CD4-positive, alpha-beta memory T cell (primary cell): ENCODE results near the gene POLA2. TPM values are rescaled to one million over a fixed set of nuclear protein-coding genes. Genes with fewer than 3 reads are reported as not detected.
"Not testable (repeated sequence)": the region's sequence is repeated elsewhere in the genome, so short reads cannot be mapped to it uniquely, and the experiment has no call there.

Experiments used
- CTCF ChIA-PET: fragments of 350-600 bp; sonication (Branson Sonifier 250); formaldehyde crosslinking; loops from one replicate; lab custom pipeline; 2021; ENCODE audit warnings: inconsistent platforms; ENCODE audit not compliant: partially characterized antibody; lab: Charles Lee
- POLR2A ChIA-PET: fragments of 350-600 bp; sonication (Branson Sonifier 250); formaldehyde crosslinking; loops from one replicate; lab custom pipeline; 2021; ENCODE audit not compliant: partially characterized antibody; lab: Charles Lee
- DNase-seq, 5 donors: peaks; one replicate each; pipeline versions ENCODE4 v3.0.0 to v3.0.0-alpha.2; 2020 to 2022; ENCODE audit warnings: mixed read lengths in 1 of 5
- H3K27ac ChIP-seq: one replicate; pipeline ENCODE4 v1.7.0; 2013; ENCODE audit warnings: low read depth, low read length
- H3K27me3 ChIP-seq: 2 replicates; pipeline ENCODE4 v1.7.0; 2013; ENCODE audit warnings: mild to moderate bottlenecking, low read length, moderate library complexity; ENCODE audit not compliant: insufficient read depth
- H3K36me3 ChIP-seq: 2 replicates; pipeline ENCODE4 v1.7.0; 2013; ENCODE audit warnings: mild to moderate bottlenecking, low read length, moderate library complexity; ENCODE audit not compliant: insufficient read depth
- H3K4me1 ChIP-seq: 2 replicates; pipeline ENCODE4 v1.7.0; 2013; ENCODE audit warnings: mild to moderate bottlenecking, low read length, moderate library complexity; ENCODE audit not compliant: insufficient read depth
- H3K4me3 ChIP-seq, 2 donors: one replicate each; pipeline ENCODE4 v1.7.0; 2013; ENCODE audit warnings: low read length in 2 of 2, mild to moderate bottlenecking in 1 of 2
- H3K9me3 ChIP-seq, 2 donors: one replicate each; pipeline ENCODE4 v1.7.0; 2013; ENCODE audit warnings: low read length in 2 of 2, control low read depth in 1 of 2; ENCODE audit not compliant: control insufficient read depth in 1 of 2
- H3K27ac Mint-ChIP-seq, 7 donors: one replicate each; pipeline ENCODE4 v1.8.0; 2020 to 2021; ENCODE audit warnings: mixed read lengths in 7 of 7, mild to moderate bottlenecking in 6 of 7, inconsistent platforms in 3 of 7, moderate library complexity in 3 of 7
- H3K27me3 Mint-ChIP-seq, 2 donors: one replicate each; pipeline ENCODE4 v1.8.0; 2020 to 2021; ENCODE audit warnings: mixed read lengths in 2 of 2
- H3K36me3 Mint-ChIP-seq, 2 donors: one replicate each; pipeline ENCODE4 v1.8.0; 2020 to 2021; ENCODE audit warnings: mixed read lengths in 2 of 2, inconsistent platforms in 1 of 2, mild to moderate bottlenecking in 1 of 2
- H3K4me1 Mint-ChIP-seq, 4 donors: one replicate each; pipeline ENCODE4 v1.8.0; 2020 to 2021; ENCODE audit warnings: mixed read lengths in 4 of 4, mild to moderate bottlenecking in 1 of 4
- H3K4me3 Mint-ChIP-seq, 8 donors: one replicate each; pipeline ENCODE4 v1.8.0; 2020 to 2021; ENCODE audit warnings: mixed read lengths in 8 of 8, mild to moderate bottlenecking in 7 of 8, moderate library complexity in 6 of 8, inconsistent platforms in 3 of 8
- H3K9me3 Mint-ChIP-seq, 8 donors: one replicate each; pipeline ENCODE4 v1.8.0; 2020 to 2021; ENCODE audit warnings: mixed read lengths in 8 of 8, mild to moderate bottlenecking in 5 of 8, inconsistent platforms in 3 of 8, moderate library complexity in 1 of 8
- intact Hi-C: fragments of 100-400 bp; cut with micrococcal nuclease; formaldehyde crosslinking; loops from one replicate; pipeline ENCODE4 v1.15.1; 2023
- polyA plus RNA-seq, 2 donors: library from polyadenylated mRNA; unstranded; fragments of 300-500 nt; fragmentation: Illumina TruSeq; gene quantifications; one replicate each; pipeline ENCODE4 v1.2.3, GENCODE V29; 2021
- total RNA-seq, 2 experiments: library from RNA; stranded (reverse); gene quantifications; one replicate each; pipeline ENCODE4 v1.2.3, GENCODE V29; 2021

The POLA2 gene
- total and polyA plus RNA-seq, 4 experiments from 2014 or later = 7.8 to 27.3 (median 20.1) TPM

DNA sequence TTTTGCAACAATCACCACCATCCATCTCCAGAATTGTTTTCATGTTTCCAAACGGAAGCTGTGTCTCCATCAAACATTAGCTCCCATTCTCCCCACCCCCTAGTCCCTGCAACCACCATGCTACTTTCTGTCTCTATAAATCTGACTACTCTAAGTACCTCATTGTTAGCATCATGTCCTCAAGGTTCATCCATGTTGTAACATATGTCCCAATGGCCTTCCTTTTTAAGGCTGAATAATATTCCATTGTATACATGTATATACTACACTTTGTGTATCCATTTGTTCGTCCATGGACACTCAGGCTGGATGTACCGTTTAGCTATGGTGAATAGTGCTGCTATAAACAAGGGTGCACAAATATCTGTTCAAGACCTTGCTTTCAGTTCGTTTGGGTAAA is 63.7 kb downstream of the POLA2 start:
- no peaks in the 10 kb centered on the region for H3K9me3 ChIP-seq
- POLR2A ChIA-PET = interaction anchor here (0.6 kb wide), 1 partner anchor 150 kb away, joined by 3 read pairs; no protein-coding TSS in a partner anchor
- DNase-seq = no peak
- no peak overlapping the region for H3K27ac Mint-ChIP-seq
- no peak overlapping the region for H3K4me3 ChIP-seq
- CTCF ChIA-PET = interaction anchor here (1.0 to 1.8 kb wide), 2 partner anchors 9 to 11 kb away, joined by 4 to 7 read pairs; partner anchors contain the start of gene CDC42EP2
- intact Hi-C loops = no loop called here
- no peaks in the 10 kb centered on the region for H3K9me3 Mint-ChIP-seq
- H3K36me3 ChIP-seq = no peaks in the 10 kb centered on the region
- H3K27me3 ChIP-seq = no peaks in the 10 kb centered on the region
- H3K27me3 Mint-ChIP-seq = peaks cover 2 to 12% of the 10 kb centered on the region in 2 donors
- H3K27ac ChIP-seq = no peak overlapping the region
- peaks cover 5% of the 10 kb centered on the region for H3K4me1 ChIP-seq
- no peaks in the 10 kb centered on the region for H3K36me3 Mint-ChIP-seq
- peaks cover 0 to 9% (median 5%) of the 10 kb centered on the region in 4 donors for H3K4me1 Mint-ChIP-seq
- no peak overlapping the region for H3K4me3 Mint-ChIP-seq

DNA sequence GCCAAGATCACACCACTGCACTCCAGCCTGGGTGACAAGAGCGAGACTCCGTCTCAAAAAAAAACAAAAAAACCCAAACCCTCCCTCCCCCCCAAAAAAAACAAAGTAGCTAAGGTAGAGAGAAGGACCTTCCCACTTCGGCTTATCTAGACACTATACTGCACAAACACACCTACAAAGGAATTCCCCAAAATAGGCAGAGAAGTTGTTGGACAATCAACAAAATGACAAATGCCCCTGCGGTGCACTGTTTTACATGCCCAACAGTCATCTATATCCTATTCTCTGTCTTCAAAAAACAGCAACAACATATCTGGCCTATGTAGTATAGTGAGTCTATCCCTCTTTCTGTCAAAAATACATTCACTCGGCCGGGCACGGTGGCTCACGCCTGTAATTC is 65.3 kb downstream of the POLA2 start:
- DNase-seq = no peak
- H3K4me1 Mint-ChIP-seq = peaks cover 0 to 9% (median 5%) of the 10 kb centered on the region in 4 donors
- H3K4me3 ChIP-seq = no peak overlapping the region
- no peaks in the 10 kb centered on the region for H3K36me3 ChIP-seq
- peaks cover 2 to 11% of the 10 kb centered on the region in 2 donors for H3K27me3 Mint-ChIP-seq
- H3K4me3 Mint-ChIP-seq = no peak overlapping the region
- POLR2A ChIA-PET = interaction anchor here (1.4 kb wide), 1 partner anchor 12 kb away, joined by 4 read pairs; the partner anchor contains the start of gene CDC42EP2
- no peak overlapping the region for H3K27ac Mint-ChIP-seq
- intact Hi-C loops = no loop called here
- H3K36me3 Mint-ChIP-seq = no peaks in the 10 kb centered on the region
- no peaks in the 10 kb centered on the region for H3K9me3 Mint-ChIP-seq
- no peaks in the 10 kb centered on the region for H3K27me3 ChIP-seq
- H3K4me1 ChIP-seq = peaks cover 5% of the 10 kb centered on the region
- CTCF ChIA-PET = interaction anchor here (0.6 to 1.1 kb wide), 2 partner anchors 11 kb away, joined by 3 to 4 read pairs; no protein-coding TSS in a partner anchor
- H3K27ac ChIP-seq = no peak overlapping the region
- H3K9me3 ChIP-seq = no peaks in the 10 kb centered on the region

DNA sequence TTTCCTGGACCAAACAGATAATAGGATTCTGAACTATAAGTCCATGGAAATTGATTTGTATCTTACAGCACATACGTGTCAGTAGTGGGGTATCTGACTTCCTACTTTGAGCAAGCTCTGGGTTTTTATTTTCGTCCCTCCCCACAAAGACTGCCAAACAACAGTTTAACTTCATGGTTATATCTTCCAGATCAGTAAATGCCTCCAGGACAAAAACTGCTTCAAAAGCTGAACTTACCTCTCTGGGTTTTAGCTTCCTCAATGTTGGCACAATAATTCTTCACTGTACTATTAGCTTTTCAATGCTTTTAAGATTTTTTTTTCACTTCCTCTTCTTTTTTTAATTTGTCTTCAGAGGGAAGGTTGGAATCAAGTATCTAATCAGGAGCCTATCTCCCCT is 67.7 kb downstream of the POLA2 start:
- Mint-ChIP-seq H3K27me3 (peaks cover 0 to 2% of the 10 kb centered on the region in 2 donors), H3K36me3 (peaks cover 0 to 6% of the 10 kb centered on the region in 2 donors), H3K4me3 (peak overlapping the region in 1 of 8 donors; percentile 43), H3K4me1 (peaks cover 3 to 17% (median 9%) of the 10 kb centered on the region in 4 donors), H3K9me3 (no peaks in the 10 kb centered on the region), H3K27ac (peak overlapping the region in 5 of 7 donors; percentile 26 to 86 (median 55))
- Histone ChIP-seq H3K9me3 (no peaks in the 10 kb centered on the region), H3K27ac (no peak overlapping the region), H3K36me3 (no peaks in the 10 kb centered on the region), H3K4me3 (no peak overlapping the region), H3K27me3 (no peaks in the 10 kb centered on the region), H3K4me1 (peaks cover 6% of the 10 kb centered on the region)
- intact Hi-C loops = no loop called here
- ChIA-PET CTCF (interaction anchor here (0.6 to 8.2 kb wide), 45 partner anchors 8 to 531 kb away, joined by 3 to 170 read pairs (median 4); partner anchors contain the start of genes CDC42EP2, KAT5, MUS81 and POLA2), POLR2A (interaction anchor here (0.6 to 2.0 kb wide), 10 partner anchors 13 to 242 kb away, joined by 3 to 10 read pairs (median 4); partner anchors contain the start of genes CDC42EP2, MALAT1 and POLA2)
- DNase-seq = no peak

DNA sequence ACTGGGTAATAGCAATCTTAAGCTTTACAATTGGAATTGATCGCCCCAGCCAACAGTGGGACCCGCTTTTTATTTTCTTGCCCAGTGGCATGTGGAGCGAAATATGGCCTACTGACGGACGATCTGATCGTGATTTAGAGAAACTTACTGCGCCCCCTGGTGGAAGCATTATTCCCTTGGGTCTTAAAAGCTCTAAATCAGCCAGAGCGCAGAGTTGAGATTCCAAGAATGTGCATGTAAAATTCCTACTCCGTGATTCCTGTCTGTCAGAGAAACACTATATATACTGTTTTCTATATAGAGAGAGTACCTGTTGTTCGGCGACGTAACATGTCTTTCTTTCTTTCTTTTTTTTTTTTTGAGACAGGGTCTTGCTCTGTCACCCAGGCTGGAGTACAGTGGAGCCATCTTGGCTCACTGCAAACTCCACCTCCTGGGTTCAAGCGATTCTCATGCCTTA is 68.2 kb downstream of the POLA2 start:
- Mint-ChIP-seq H3K36me3 (peaks cover 0 to 10% of the 10 kb centered on the region in 2 donors), H3K27me3 (peaks cover 0 to 2% of the 10 kb centered on the region in 2 donors), H3K9me3 (peaks cover 0 to 2% (median 0%) of the 10 kb centered on the region in 8 donors), H3K4me1 (peaks cover 8 to 22% (median 14%) of the 10 kb centered on the region in 4 donors), H3K27ac (peak overlapping the region in 4 of 7 donors; percentile 53 to 86 (median 68)), H3K4me3 (peak overlapping the region in 3 of 8 donors; percentile 28 to 64 (median 43))
- no peaks in the 10 kb centered on the region for H3K36me3 ChIP-seq
- H3K27ac ChIP-seq = no peak overlapping the region
- DNase-seq = peak; percentile 69 to 81 (median 75)
- no peak overlapping the region for H3K4me3 ChIP-seq
- intact Hi-C loops = loop anchor here (5.0 kb wide), 2 partner anchors 103 to 218 kb away; partner anchors contain the start of gene TM7SF2
- ChIA-PET POLR2A (interaction anchor here (0.6 to 2.0 kb wide), 9 partner anchors 13 to 242 kb away, joined by 3 to 10 read pairs (median 4); partner anchors contain the start of genes CDC42EP2, MALAT1 and POLA2), CTCF (interaction anchor here (0.7 to 8.2 kb wide), 42 partner anchors 9 to 1593 kb away, joined by 3 to 170 read pairs (median 5); partner anchors contain the start of genes CDC42EP2, MUS81 and POLA2)
- H3K27me3 ChIP-seq = no peaks in the 10 kb centered on the region
- H3K9me3 ChIP-seq = no peaks in the 10 kb centered on the region
- peaks cover 11% of the 10 kb centered on the region for H3K4me1 ChIP-seq

DNA sequence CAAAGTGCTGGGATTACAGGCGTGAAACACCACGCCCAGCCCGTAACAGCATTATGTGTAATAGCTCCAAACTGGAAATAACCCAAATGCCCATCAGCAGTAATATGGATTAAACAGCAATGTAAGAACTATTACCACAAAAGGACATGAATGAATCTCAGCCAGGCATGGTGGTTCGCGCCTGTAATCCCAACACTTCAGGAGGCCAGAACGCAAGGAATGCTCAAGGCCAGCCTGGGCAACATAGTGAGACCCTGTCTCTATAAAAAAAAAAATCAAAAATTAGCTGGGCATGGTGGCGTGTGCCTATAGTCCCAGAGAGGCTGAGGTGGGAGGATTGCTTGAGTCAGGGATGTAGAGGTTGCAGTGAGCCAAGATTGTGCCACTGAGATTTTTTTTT is 68.8 kb downstream of the POLA2 start:
- POLR2A ChIA-PET = interaction anchor here (1.0 to 5.5 kb wide), 5 partner anchors 105 to 241 kb away, joined by 3 to 31 read pairs (median 4); partner anchors contain the start of gene MALAT1
- H3K27ac Mint-ChIP-seq = no peak overlapping the region

DNA sequence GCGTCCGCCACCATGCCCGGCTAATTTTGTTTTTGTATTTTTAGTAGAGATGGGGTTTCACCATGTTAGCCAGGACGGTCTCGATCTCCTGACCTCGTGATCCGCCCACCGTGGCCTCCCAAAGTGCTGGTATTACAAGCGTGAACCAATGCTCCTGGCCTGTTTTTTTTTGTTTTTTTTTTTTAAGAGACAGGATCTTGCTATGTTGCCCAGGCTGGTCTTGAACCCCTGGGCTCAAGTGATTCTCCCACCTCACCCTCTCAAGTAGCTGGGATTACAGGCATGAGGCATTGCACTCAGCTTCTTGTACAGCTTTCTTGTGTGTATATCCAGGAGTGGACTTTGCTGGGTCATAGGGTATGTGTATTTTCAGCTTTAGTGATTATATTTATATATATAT is 70.8 kb downstream of the POLA2 start:
- Mint-ChIP-seq H3K4me1 (peaks cover 14 to 31% (median 24%) of the 10 kb centered on the region in 4 donors), H3K36me3 (peaks cover 0 to 20% of the 10 kb centered on the region in 2 donors), H3K4me3 (peak overlapping the region in 1 of 8 donors; percentile 10)
- peaks cover 20% of the 10 kb centered on the region for H3K4me1 ChIP-seq
- H3K9me3 Mint-ChIP-seq, H3K4me3 ChIP-seq, H3K36me3 ChIP-seq, H3K27ac Mint-ChIP-seq, H3K9me3 ChIP-seq, H3K27ac ChIP-seq, H3K27me3 ChIP-seq, H3K27me3 Mint-ChIP-seq: not testable (repeated sequence)
- peak in 1 of 5 donors; percentile 3 for DNase-seq
- POLR2A ChIA-PET = interaction anchor here (1.0 to 5.5 kb wide), 14 partner anchors 13 to 558 kb away, joined by 3 to 31 read pairs (median 5); partner anchors contain the start of genes CAPN1, CCDC85B, CDC42EP2 and MALAT1
- intact Hi-C loops = loop anchor here (5.0 kb wide), 2 partner anchors 105 to 220 kb away; partner anchors contain the start of gene TM7SF2
- CTCF ChIA-PET = interaction anchor here (0.7 to 8.2 kb wide), 11 partner anchors 10 to 434 kb away, joined by 3 to 170 read pairs (median 5); partner anchors contain the start of gene CDC42EP2

More for the DNA sequence above, 68.8 kb downstream of the POLA2 start:
- no peak overlapping the region for H3K27ac ChIP-seq
- H3K4me1 Mint-ChIP-seq = peaks cover 14 to 28% (median 20%) of the 10 kb centered on the region in 4 donors
- intact Hi-C loops = loop anchor here (5.0 kb wide), 2 partner anchors 103 to 218 kb away; partner anchors contain the start of gene TM7SF2
- H3K36me3 Mint-ChIP-seq = peaks cover 0 to 16% of the 10 kb centered on the region in 2 donors
- no peaks in the 10 kb centered on the region for H3K27me3 Mint-ChIP-seq
- peaks cover 17% of the 10 kb centered on the region for H3K4me1 ChIP-seq
- DNase-seq = no peak
- H3K36me3 ChIP-seq = no peaks in the 10 kb centered on the region
- H3K27me3 ChIP-seq = no peaks in the 10 kb centered on the region
- CTCF ChIA-PET = interaction anchor here (0.7 to 8.2 kb wide), 33 partner anchors 9 to 1593 kb away, joined by 3 to 170 read pairs (median 6); partner anchors contain the start of genes CDC42EP2 and POLA2
- H3K4me3 Mint-ChIP-seq = no peak overlapping the region
- H3K9me3 Mint-ChIP-seq = peaks cover 0 to 2% (median 0%) of the 10 kb centered on the region in 8 donors
- no peaks in the 10 kb centered on the region for H3K9me3 ChIP-seq
- H3K4me3 ChIP-seq = no peak overlapping the region
